ENCODE measurements around the gene OSTN.

- no peak for TF ChIP-seq ZNF3 (CRISPR knock-in tag; IDR thresholded peaks at IDR 0.05)
- TF ChIP-seq NR3C1 (CRISPR knock-in tag; IDR thresholded peaks at IDR 0.05), result no peak
- no peak for TF ChIP-seq RAD21 (CRISPR knock-in tag; conservative IDR thresholded peaks at IDR 0.05 in 1 of 2, IDR thresholded peaks at IDR 0.05 in 1 of 2)
- TF ChIP-seq CTCF (IDR thresholded peaks at IDR 0.05 in 2 of 3, conservative IDR thresholded peaks at IDR 0.05 in 1 of 3; ENCODE audit: insufficient read depth in 2 of 3, low read depth in 1 of 3, low read length in 3 of 3), result no peak
- TF ChIP-seq ZNF324 (CRISPR knock-in tag; IDR thresholded peaks at IDR 0.05), result no peak
- TF ChIP-seq POLR2AphosphoS2 (IDR thresholded peaks at IDR 0.05; ENCODE audit: low read length), result no peak
- no peak for TF ChIP-seq ZKSCAN1 (IDR thresholded peaks at IDR 0.05; ENCODE audit: low read depth, low read length)
These were observed 103.4 kb downstream of the OSTN start for GRCh38 chr3:191302451-191302850.

Data from K562 (cell line).